ENCODE data around the gene CAMK1. TPM values are rescaled to one million over a fixed set of nuclear protein-coding genes. Genes with fewer than 3 reads are reported as not detected.

CAMK1 gene
- total RNA-seq, 1 experiment from 2014 or later, result 2.0 TPM

- H3K9me2 ChIP-seq (ENCODE audit: insufficient read depth), result no peaks in the 10 kb centered on the region
- intact Hi-C loops (cut with micrococcal nuclease; ENCODE audit: unreplicated experiment), result loop anchor here (10.0 kb wide), 1 partner anchor 300 kb away; no protein-coding TSS in a partner anchor
- CTCF ChIA-PET, result interaction anchor here (0.6 kb wide), 1 partner anchor 211 kb away, joined by 3 read pairs; no protein-coding TSS in a partner anchor
Measured at GRCh38 chr3:9804996-9805395, 35.2 kb upstream of the CAMK1 start.

DNA sequence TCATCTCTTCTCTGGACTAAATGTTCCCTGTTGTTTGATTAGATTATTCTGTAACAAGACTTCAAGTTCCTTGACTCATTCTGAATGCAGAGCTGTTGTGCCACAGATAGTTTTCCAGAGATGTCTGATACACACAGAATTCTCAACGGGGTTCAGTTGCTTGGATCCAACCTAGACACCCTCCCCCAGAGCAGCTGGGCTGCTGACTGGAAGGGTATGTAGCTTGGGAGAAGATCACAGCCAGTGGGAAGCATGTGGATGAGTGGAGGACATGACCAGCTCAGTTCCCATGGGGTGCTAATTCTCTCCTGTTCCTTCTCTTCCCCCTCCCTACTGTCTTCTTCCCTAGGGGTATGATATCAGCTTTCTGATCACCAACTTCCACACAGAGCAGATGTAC, 33.7 kb upstream of the CAMK1 start:
- H4K20me1 ChIP-seq (ENCODE audit: insufficient read depth), result peaks cover 21% of the 10 kb centered on the region
- no TSS peak for BruUV-seq (replicated peaks)
- intact Hi-C loops (cut with micrococcal nuclease; ENCODE audit: unreplicated experiment), result loop anchor here (10.0 kb wide), 1 partner anchor 299 kb away; no protein-coding TSS in a partner anchor
- no peaks in the 10 kb centered on the region for H3K27me3 ChIP-seq (ENCODE audit: insufficient read depth, low read depth)
- POLR2A ChIA-PET (ENCODE audit: unreplicated experiment), result interaction anchor here (0.5 to 0.6 kb wide), 2 partner anchors 23 to 208 kb away, joined by 4 read pairs; no protein-coding TSS in a partner anchor
- H3K4me3 ChIP-seq, result no peak overlapping the region
- CTCF ChIA-PET, result no interaction called here
- H3K9me3 ChIP-seq (ENCODE audit: insufficient read depth, low read depth), result no peaks in the 10 kb centered on the region
- no peaks in the 10 kb centered on the region for H3K9me2 ChIP-seq (ENCODE audit: insufficient read depth)
- no peak overlapping the region for H3K27ac ChIP-seq
- H3K36me3 ChIP-seq (ENCODE audit: low read depth), result peaks cover 43% of the 10 kb centered on the region
- DNase-seq, result no peak
- no peaks in the 10 kb centered on the region for H3K79me2 ChIP-seq (ENCODE audit: low read depth)
- peaks cover 3% of the 10 kb centered on the region for H3K4me1 ChIP-seq (replicated peaks; ENCODE audit: insufficient read depth)
- no peak overlapping the region for H3K4me2 ChIP-seq
- H2AFZ ChIP-seq, result no peak overlapping the region
- TF ChIP-seq EZH2 (IDR thresholded peaks at IDR 0.05; ENCODE audit: low read depth) (no peak), CTCF (conservative IDR thresholded peaks at IDR 0.05) (no peak)
- H3F3A ChIP-seq (ENCODE audit: insufficient read depth, low read depth), result peaks cover 49% of the 10 kb centered on the region

More at GRCh38 chr3:9804996-9805395, 35.2 kb upstream of the CAMK1 start:
- Histone ChIP-seq H3K4me3 (no peak overlapping the region), H3K4me1 (replicated peaks; ENCODE audit: insufficient read depth) (peaks cover 14% of the 10 kb centered on the region), H3K27me3 (ENCODE audit: insufficient read depth, low read depth) (no peaks in the 10 kb centered on the region), H2AFZ (no peak overlapping the region), H3K4me2 (no peak overlapping the region), H3K27ac (no peak overlapping the region), H4K20me1 (ENCODE audit: insufficient read depth) (peaks cover 12% of the 10 kb centered on the region), H3K9me3 (ENCODE audit: insufficient read depth, low read depth) (no peaks in the 10 kb centered on the region), H3F3A (ENCODE audit: insufficient read depth, low read depth) (peaks cover 48% of the 10 kb centered on the region), H3K36me3 (ENCODE audit: low read depth) (peaks cover 31% of the 10 kb centered on the region), H3K79me2 (ENCODE audit: low read depth) (no peaks in the 10 kb centered on the region)
- TF ChIP-seq CTCF (conservative IDR thresholded peaks at IDR 0.05), result no peak
- no peak for TF ChIP-seq EZH2 (IDR thresholded peaks at IDR 0.05; ENCODE audit: low read depth)
- no peak for DNase-seq
- no TSS peak for BruUV-seq (replicated peaks)
- POLR2A ChIA-PET (ENCODE audit: unreplicated experiment), result interaction anchor here (0.7 kb wide), 1 partner anchor 141 kb away, joined by 3 read pairs; no protein-coding TSS in a partner anchor

- ChIA-PET POLR2A (ENCODE audit: unreplicated experiment) (no interaction called here), CTCF (interaction anchor here (1.3 kb wide), 1 partner anchor 146 kb away, joined by 3 read pairs; no protein-coding TSS in a partner anchor)
- peaks cover 62% of the 10 kb centered on the region for H3K36me3 ChIP-seq (ENCODE audit: low read depth)
- no peaks in the 10 kb centered on the region for H3K9me2 ChIP-seq (ENCODE audit: insufficient read depth)
- no peaks in the 10 kb centered on the region for H3K27me3 ChIP-seq (ENCODE audit: insufficient read depth, low read depth)
- no TSS peak for BruUV-seq (replicated peaks)
- H3K79me2 ChIP-seq (ENCODE audit: low read depth), result peaks cover 11% of the 10 kb centered on the region
- no peak overlapping the region for H3K4me3 ChIP-seq
- H3K27ac ChIP-seq, result no peak overlapping the region
- H4K20me1 ChIP-seq (ENCODE audit: insufficient read depth), result peaks cover 39% of the 10 kb centered on the region
- H3K4me2 ChIP-seq, result no peak overlapping the region
- H2AFZ ChIP-seq, result no peak overlapping the region
- DNase-seq, result no peak
- intact Hi-C loops (cut with micrococcal nuclease; ENCODE audit: unreplicated experiment), result loop anchor here (10.0 kb wide), 1 partner anchor 296 kb away; no protein-coding TSS in a partner anchor
- no peaks in the 10 kb centered on the region for H3K4me1 ChIP-seq (replicated peaks; ENCODE audit: insufficient read depth)
- peak; percentile 65 for TF ChIP-seq CTCF (conservative IDR thresholded peaks at IDR 0.05)
- TF ChIP-seq EZH2 (IDR thresholded peaks at IDR 0.05; ENCODE audit: low read depth), result no peak
- peaks cover 40% of the 10 kb centered on the region for H3F3A ChIP-seq (ENCODE audit: insufficient read depth, low read depth)
- H3K9me3 ChIP-seq (ENCODE audit: insufficient read depth, low read depth), result no peaks in the 10 kb centered on the region
Measured at GRCh38 chr3:9800529-9800928, 30.8 kb upstream of the CAMK1 start.

All from PC-9 (cell line).